ENCODE data around the gene EIF5A2.

The EIF5A2 gene

GRCh38 chr3:170848292-170848917 lies 60.0 kb downstream of the EIF5A2 start:
- DNase-seq, result no peak

GRCh38 chr3:170844377-170844776 lies 64.1 kb downstream of the EIF5A2 start:
- DNase-seq, result no peak

GRCh38 chr3:170840291-170840859 lies 68.1 kb downstream of the EIF5A2 start:
- no peak for DNase-seq

- DNase-seq, result no peak
Measured at GRCh38 chr3:170839518-170840100, 68.8 kb downstream of the EIF5A2 start.
